ENCODE measurements around the gene CACNG6.
A peak's percentile ranks its signal among the peaks of the same experiment; 100 is the strongest.

The CACNG6 gene

GRCh38 chr19:53969366-53969765 lies 22.1 kb upstream of the CACNG6 start:
- FAIRE-seq = no peak

- no peak for FAIRE-seq
Observed at GRCh38 chr19:53971673-53972072, 19.8 kb upstream of the CACNG6 start.

- FAIRE-seq = peak; percentile 26
Observed at GRCh38 chr19:53977429-53977990, 13.9 kb upstream of the CACNG6 start.

DNA sequence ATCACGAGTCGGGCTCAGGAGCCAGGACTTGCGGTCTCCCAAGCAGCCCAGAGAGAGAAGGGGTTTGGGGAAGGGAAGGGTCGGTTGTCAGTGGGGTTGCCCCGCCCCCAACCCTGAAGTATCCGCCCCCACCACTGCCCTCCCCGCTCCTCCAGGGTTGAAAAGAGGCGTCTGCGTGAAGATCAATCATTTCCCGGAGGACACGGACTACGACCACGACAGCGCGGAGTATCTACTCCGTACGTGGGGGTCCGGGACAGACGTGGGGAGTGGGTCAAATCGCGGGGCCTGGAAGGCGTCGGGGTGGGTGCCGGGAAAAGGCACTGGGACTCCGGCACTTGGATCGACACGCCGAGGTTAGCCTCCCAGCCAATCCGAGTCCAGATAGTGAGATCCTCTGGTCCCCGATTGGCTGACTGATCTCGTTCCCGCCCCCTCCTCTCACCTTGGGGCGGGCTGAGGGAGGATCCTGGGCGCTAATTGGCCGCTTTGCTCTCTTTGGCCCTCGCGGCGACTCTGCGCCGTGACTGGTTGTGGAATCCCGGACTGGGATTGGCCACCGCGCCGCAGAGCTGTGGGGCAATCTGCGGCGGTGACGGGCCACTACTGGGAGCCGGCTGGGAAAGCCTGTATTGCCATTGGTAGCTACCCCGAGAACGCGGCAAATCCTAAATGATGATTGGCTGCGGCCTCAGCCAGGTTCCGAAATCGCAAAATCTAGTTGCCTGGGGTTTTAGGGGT lies 13.3 kb upstream of the CACNG6 start:
- FAIRE-seq = no peak

- no peak for FAIRE-seq
Observed at GRCh38 chr19:53978975-53979801, 12.2 kb upstream of the CACNG6 start.

DNA sequence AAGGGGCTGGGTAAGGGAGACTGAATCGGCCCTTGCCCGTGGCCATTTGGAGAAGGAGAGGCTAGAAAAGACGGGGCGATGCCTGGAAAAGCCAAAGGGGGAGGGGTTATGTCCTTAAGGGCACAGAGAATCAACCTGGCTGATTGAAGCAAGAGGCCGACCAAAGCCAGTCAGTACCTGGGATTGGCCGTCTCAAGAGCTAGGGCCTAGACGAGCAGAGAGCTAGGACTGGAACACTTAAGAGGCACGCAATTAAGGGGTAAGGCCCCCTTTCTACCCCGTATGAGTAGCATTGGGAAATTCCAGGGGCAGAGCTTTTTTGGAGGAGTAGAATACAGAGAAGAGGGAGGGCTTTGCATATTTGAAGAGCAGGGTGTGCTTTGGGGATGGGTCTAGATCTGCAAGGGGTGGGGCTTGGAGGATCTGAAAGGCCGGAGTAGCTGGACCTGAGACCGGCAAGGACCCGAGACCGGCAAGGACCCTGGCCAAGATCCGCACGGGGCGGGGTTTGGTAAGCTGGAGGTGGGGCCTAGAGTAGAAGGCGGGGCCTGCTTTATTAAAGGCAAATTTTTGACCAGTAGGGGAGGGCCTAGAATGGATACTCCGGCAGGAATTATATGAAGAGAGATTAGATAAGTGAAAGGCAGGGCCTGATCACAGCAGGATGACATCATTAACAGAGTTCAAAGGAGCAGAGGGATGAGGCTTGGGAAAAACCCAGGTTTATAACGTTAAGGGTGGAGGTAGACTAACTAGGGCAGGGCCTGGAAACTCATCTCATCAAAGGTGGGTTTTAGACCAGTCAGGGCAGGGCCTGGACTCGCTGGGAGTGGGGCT lies 10.7 kb upstream of the CACNG6 start:
- FAIRE-seq = no peak

- FAIRE-seq = no peak
Observed at GRCh38 chr19:53981376-53981951, 10.0 kb upstream of the CACNG6 start.

DNA sequence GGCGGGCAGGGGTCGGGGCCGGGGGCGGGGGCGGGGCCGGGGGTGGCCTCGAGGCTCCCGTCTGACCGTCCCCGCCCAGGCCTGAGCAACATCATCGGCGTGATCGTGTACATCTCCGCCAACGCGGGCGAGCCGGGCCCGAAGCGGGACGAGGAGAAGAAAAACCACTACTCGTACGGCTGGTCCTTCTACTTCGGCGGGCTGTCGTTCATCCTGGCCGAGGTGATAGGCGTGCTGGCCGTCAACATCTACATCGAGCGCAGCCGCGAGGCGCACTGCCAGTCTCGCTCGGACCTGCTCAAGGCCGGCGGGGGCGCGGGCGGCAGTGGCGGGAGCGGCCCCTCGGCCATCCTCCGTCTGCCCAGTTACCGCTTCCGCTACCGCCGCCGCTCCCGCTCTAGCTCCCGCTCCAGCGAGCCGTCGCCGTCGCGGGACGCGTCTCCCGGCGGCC lies 9.4 kb upstream of the CACNG6 start:
- FAIRE-seq = no peak

- no peak for FAIRE-seq
Observed at GRCh38 chr19:53982611-53983010, 8.8 kb upstream of the CACNG6 start.

GRCh38 chr19:53983457-53984289 lies 7.8 kb upstream of the CACNG6 start:
- no peak for FAIRE-seq

DNA sequence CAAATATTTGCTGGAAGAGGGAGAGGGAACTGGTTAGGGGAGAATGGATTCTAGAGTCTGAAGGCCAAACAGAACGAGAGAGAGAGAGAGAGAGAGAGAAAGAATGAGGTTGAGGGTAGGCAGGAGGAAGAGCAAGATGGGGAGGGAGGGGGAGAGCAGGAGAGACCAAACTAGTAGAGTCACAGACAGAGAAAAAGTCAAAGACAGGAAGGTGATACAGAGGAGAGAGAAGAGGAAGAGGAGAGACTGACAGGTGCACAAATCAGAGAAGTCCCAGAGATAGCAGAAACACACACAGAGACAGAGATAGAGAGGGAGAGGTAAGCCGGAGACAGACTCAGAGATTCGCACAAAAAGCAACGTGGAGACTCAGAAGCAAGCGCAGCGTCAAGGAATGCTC lies 5.6 kb upstream of the CACNG6 start:
- no peak for FAIRE-seq

DNA sequence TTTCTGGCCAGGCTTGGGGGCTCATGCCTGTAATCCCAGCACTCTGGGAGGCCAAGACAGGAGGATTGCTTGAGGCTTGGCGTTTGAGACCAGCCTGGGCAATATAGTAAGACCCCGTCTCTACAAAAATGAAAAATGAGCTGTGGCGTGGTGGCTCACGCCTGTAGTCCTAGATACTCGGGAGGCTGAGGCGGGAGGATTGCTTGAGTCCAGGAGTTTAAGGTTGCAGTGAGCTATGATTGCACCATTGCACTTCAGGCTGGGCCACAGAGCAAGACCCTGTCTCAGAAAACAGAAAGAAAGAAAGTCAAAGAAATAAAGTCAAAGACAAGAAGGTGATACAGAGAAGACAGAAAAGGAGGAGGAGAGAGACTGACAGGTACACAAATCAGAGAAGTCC lies 2.5 kb upstream of the CACNG6 start:
- FAIRE-seq = no peak

- no peak for FAIRE-seq
Observed at GRCh38 chr19:53989600-53990533, 1.6 kb upstream of the CACNG6 start.

DNA sequence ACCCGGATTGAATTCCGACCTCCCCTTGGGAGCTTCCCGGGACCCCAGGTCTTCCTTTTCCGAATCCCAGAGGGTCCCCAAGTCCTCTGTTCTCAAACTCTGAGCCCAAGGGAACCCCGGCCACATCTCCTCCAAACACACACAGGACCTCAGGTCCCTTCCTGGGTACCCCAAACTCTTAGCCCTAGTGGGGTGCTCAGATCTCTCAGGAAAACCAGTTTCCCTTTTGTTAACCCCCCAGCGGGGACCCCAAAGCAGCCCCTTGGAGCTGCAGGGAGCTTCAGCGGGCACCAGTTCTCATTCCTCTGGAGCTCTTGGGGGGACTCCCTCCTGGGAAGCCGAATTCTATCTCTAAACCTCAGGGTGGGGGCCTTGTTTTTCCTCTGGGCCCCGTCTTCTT lies 774 bp downstream of the CACNG6 start:
- FAIRE-seq = no peak

DNA sequence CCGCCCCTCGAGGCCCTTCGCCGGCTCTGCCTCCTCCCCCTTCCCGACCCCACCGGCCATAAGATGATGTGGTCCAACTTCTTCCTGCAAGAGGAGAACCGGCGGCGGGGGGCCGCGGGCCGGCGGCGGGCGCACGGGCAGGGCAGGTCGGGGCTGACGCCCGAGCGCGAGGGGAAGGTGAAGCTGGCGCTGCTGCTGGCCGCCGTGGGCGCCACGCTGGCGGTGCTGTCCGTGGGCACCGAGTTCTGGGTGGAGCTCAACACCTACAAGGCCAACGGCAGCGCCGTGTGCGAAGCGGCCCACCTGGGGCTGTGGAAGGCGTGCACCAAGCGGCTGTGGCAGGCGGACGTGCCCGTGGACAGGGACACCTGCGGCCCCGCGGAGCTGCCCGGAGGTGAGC lies 1.4 kb downstream of the CACNG6 start:
- FAIRE-seq = no peak

DNA sequence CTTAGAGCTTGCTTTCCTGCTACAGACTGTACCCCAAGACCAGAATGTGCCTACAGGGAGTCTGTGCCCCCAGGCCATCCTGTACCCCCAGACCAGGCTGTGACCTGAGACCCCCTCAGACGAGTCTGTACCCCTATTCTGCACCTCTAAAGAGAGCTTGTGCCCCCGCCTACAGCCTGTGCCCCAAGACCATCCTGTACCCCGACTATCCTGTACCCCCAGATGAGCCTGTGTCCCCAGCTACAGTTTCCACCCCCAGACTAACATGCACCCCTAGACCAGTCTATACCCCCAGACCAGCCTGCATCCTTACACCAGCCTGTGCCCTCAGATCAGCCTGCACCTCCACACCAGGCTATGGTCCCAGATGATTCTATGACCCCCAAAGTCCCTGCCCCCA lies 2.0 kb downstream of the CACNG6 start:
- no peak for FAIRE-seq

DNA sequence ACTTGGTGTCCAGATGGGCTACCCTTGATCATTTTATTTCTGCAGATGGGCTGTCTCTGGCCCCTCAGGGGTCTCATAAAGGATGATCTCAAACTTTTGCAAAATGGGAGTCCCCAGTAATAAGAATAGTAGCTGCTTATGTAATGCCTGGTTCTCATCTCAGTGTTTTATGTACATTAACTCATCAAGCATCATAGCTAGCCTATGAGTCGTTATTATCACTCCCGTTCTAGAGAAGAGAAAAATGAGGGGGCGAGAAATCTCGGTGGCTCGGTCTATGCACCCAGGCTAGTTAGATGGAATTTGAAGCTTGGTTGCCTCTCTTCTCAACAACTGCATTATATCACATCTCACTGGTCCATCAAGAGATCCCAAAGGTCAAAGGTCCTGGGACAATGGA lies 3.4 kb downstream of the CACNG6 start:
- no peak for FAIRE-seq

GRCh38 chr19:53998223-53998622 lies 6.8 kb downstream of the CACNG6 start:
- no peak for FAIRE-seq

- FAIRE-seq = no peak
Observed at GRCh38 chr19:53999694-54000093, 8.3 kb downstream of the CACNG6 start.

DNA sequence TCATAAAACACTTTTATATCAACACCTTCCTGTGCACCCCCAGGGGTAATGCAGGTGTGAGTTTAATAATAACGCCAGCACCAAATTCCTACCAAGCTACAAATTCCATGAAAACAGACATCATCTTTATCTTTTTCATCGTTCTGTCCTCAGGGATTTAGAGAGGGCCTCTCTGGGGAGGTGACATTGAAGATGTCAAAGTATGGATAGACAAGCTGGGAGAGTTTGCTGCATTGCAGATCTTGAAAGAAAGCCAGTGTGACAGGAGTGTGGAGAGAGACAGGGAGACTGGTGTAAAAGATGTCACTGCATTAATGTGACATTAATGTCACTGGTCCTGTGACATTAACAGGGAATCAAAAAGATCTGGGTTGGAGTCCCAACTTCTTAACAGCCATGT lies 10.1 kb downstream of the CACNG6 start:
- no peak for FAIRE-seq
